Measurements from ENCODE around the gene CDH2. TPM values are rescaled to one million over a fixed set of nuclear protein-coding genes. Genes with fewer than 3 reads are reported as not detected.

CDH2 gene
- total RNA-seq, 1 experiment from 2014 or later = not detected

DNA sequence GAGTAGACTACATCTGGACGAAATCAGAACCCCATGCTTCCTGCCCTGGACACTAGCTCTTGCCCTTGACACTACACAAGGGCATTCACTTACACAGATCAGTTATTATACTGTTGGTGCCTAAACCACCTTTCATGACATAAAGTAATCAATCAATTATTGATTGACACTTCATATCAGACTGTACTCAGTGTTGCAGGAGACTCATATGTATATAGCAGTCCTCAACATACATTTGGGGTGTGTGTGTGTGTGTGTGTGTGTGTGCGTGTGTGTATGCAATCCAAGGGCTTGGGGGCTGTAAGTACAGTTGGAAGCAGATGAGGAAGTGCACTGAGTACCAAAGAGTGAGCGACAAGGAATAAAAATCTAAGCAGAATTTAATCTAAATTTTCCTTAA lies 5.1 kb downstream of the CDH2 start:
- no peak for DNase-seq (ENCODE audit: low spot score)

DNA sequence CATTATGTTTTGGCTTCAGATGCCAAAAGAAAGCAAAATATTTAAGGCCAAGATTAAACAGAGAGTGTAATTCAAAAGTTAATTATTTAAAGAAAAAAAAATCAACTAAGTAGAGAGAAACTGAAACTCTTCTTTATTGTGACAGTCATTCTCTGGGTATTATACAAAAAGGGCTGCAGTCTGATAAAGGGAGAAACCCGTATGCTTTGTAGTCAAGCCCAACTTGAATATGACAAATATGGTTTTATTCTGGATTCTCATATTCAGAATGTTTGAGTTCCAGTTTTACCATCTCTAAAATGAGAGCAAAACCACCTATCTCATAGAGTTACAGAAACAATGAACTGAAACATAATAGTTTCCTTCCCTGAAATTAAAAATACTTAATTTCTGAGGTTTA lies 8.2 kb downstream of the CDH2 start:
- DNase-seq (ENCODE audit: low spot score) = no peak

DNA sequence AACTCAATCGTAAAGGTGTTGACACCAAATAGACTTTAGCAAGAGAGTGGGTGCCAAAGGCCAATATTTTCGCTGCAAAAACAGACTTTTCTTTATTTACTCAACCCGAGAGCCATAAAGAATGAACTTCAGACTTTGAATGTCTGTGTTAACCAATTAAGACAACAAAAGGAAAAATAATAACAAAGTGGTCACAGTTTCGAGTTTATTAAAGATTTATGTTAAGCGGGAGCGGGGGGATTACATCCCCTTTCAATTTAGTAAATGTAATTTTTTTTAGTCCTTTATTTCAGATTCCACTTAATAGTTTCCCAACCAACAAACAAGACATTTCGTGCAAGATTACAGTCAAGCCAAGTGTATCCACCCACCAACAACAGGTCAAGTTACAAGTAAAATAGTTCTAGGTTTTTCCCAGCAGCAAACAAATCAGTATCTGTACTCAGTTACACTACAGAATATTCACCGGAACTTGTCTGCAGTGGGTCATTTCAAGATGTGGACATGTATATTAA lies 9.0 kb downstream of the CDH2 start:
- no peak for DNase-seq (ENCODE audit: low spot score)

DNA sequence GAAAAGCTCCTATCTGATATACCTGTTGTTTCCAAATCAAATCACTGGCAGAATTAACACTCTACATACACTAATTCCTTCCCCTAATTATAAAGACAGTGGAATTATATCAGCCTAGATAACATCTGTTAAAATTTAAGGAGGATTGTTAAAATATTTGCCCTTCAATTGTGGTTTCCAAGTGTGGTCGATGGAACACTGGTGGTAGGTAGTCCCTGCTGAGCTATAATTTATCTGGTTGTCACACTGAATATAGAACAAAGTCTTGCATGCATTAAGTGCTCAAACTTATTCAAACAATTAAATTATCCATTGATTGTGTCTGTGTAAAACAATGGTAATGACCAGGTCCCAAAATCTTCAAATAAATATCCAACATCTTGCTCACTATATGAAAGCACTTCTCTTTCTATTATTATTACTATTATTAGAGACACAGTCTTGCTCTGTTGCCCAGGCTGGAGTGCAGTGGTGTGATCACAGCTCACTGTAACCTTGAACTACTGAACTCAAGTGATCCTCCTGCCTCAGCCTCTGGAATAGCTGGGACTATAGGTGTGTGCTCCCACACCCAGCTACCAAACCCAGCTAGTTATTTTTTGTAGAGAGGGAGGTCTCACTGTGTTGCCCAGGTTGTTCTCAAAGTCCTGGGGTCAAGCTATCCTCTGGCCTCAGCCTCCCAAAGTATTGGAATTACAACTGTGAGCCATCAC lies 12.0 kb downstream of the CDH2 start:
- DNase-seq (ENCODE audit: low spot score) = no peak

DNA sequence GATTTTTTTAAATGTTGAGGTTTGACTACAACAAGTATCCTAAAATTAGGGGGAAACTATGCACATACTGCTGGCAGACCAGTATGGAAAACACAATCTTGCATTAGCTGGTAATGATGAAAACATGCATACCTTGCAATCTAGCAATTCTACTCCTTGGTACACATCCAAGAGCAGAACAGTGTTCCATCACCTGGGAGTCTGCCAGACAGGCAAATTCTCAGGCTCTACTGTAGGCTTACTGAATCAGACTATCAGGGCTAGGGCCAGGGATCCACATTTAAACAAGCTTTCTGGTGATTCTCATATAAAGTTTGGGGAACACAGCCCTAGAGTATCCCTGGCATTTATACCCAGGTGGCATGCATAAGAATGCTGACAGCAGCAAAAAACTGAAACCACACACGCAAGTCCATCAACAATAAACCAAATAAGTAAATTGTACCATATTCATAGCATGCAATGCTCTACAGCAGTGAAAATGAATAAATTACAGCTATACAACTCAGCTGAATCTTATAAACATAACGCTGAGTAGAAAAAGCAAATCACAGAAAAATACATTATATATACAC lies 13.6 kb downstream of the CDH2 start:
- no peak for DNase-seq (ENCODE audit: low spot score)

DNA sequence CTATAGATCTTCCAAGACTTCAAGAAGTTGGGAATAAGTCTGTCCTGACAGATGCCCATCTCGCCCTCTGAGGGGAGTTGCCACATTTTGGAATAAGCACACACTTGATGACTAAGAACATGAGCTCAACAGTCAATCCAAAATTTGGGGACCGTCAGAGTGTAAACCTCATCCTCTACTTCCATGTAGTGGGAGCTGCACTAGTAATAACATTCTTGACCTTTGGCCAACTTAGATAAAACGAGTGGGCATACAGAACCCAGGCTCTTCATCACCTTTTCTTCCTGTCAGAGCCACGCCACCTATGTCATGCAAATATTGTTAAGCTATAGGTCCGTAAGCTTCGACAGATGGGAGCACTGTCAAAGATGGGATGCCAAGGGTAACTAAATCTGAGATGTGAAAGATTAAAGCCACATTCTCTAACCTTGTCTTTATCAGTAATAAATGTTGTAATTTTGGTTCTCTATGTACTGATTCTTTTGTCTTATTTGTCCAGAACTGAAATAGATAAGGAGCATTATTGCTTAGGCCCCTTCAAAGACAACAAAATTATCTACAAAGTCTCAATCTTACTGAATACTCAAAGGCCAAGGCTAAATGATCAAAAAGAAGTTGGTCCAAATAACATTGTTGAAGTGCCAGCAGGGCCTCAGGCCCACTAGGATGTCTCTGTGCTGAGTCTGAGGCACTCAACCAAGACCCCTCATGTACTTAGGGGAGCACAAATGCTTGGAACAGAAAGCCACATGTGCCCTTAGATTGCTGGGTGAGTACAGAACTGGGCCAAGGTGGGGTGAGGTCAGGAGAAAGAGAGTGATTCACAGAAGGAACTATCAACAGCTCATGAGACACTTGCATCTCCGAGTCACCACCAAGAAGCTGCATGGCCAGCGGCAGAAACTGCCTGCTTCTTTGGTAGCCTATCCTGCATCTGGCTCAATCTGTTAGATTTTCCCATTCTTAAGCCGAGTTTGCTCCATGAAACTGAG lies 15.0 kb downstream of the CDH2 start:
- no peak for DNase-seq (ENCODE audit: low spot score)

DNA sequence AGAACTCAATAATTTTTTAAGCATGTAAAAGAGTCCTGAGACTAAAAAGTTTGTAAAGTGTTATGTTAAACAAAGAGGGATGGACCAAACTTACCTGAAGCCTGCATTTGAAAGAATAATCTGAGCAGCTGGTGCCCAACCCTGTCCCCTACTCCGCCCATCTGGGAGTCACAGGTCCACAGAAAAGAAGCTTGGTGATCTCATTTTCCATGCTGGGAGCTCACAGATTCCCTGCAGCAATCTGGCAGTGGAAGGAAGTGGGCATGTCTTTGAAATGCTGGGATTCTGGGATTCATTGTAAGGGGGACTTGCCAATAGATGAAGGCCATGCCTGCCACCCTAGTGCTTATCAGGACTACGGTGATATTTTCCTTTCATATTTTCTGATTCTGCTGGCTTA lies 17.9 kb downstream of the CDH2 start:
- DNase-seq (ENCODE audit: low spot score) = no peak

DNA sequence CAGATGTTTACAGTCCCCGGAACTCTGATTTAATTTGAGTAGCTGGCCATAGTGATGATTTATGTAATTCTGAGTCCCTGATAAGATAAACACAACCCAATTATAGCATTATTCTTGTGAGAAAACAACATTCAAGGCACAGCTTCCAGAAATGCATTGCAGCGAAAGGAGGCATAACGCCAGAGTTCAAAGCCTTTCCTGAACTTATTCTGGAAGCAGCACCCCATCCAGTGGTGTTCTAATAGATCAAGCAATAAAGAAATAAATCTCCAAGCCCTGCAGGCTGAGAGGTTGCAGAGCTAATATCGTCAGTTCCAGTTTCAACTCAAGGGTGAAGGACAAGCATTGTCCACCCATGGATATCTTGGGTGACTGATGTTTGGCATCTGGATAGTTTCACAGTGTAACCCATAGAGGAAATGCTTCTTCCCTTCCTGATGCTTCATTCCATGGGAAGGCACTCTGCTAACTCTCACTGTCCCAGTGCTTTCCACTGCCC lies 18.8 kb downstream of the CDH2 start:
- no peak for DNase-seq (ENCODE audit: low spot score)

DNA sequence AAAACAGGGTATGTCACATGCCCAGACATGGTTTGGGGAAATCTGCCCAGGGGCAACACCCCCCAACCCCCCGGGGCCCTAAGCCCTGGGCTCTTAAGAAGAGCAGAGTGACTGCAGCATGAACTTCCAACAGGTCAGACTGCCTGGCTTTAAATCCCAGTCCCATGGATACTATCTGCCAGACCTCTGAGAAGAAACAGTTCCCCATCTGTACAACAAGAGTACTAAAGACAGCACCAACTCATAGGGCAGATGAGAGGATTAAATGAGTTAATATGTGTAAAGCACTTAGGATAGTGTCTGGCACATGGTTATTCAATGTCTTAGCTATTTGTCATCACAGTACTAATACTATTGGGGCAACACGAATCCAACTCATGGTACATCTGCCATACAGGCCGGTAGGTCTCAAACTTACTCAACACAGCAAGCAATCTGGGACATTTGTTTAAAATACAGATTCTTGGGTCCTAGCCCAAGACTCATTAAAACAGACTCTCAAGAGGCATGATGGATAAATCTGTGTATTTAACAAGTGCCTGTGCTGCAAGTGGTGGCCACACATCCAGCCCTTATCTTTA lies 23.4 kb downstream of the CDH2 start:
- DNase-seq (ENCODE audit: low spot score) = no peak

DNA sequence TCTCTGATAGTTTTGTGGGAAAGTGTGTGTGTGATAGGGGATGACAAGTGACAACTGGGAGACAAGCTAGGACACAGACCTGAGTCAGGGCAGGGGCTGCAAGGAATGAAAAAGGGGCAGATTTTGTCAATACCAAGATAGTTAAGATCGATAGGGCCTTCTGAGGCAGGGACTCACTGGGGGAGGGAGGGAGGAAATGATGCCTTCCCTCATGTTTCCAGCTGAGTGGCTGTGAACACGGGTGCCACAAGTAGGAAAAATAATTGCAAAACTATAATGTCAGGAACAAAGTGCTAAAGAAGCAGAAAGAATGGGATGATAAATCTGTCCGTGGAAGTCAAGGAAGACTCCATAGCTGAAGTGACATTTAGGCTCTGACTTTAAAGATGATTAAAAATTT lies 24.2 kb downstream of the CDH2 start:
- no peak for DNase-seq (ENCODE audit: low spot score)

DNA sequence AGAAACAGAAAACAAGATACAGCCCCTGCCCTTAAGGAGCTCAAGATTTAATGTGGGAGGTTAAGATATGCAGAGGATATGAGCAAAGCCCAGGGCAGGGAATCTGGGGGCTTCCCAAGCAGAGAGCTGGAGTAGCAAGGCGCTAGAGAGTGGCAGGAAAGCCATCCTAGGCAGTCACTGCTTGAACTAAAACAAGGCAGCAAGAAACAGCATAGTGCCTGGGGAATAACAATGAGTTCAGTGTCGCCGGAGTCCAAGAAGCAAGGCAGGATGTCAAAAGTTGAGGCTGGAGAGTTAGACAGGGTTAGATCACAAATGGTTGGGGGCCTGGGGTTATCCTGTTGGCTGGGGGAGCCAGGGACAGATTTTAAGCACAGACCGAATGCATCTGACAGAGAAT lies 24.6 kb downstream of the CDH2 start:
- no peak for DNase-seq (ENCODE audit: low spot score)

DNA sequence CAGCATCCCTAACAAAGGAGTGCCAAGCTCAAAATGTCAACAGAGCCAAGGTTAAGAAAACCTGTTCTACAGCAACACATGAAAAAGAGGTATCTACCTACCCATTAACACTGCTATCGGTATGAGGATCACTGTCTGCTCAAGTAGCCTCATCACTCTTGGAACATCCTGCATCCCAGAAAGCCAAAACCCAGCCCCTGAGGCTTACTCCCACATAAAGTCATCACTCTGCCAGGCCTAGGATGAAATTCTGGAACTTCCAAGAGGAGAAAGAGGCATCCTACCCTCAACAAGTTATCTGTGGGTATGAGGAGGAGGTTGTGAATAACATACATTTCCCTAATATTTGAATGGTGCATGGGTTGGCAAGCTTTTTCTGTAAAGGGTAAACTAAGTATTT lies 25.5 kb downstream of the CDH2 start:
- no peak for DNase-seq (ENCODE audit: low spot score)

DNA sequence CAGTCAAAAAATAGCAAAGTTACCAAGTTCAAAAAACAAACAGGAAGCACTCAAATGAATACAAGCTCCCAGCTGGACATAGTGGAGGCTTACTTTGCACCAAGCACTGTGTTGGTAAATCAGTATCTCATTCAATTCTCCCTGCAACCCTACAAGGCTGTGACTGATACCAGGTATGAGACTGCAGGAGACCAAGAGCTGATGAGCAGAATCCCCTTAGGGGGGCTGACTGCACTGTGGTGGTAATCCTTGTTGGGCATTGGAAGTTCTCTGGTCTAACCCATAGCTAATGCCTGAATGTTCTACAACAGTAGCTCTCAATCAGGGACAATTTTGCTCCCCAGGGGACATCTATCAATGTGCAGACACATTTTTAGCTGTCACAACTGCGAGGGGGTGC lies 26.0 kb downstream of the CDH2 start:
- DNase-seq (ENCODE audit: low spot score) = no peak

DNA sequence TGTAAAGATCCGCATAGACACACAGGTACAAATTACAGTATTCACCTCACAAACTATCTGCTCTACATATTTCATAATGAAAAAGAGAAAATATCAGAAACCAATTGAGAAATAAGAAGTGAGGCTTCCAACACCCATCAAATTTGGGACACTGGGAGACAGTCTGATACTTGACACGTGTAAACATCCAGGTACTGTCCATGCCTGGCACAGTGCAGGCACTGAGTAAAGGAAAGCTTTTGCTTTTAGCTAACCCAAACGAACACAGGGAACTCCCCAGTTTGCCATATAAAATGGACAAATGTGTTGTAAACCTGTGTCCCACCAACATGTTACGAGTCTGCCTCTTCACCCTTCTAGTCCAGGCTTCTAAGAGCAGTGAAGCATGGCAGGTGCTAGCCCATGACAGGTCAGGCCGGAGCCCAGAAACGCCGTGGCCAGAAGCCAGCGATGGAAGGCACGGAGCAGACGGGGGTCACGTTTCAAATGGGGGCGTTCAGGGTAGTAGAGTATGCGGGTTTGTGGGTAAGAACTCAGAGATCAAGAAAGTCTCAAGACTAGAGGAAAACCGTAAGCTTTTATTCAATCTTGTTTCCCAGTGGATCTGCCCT lies 27.0 kb downstream of the CDH2 start:
- DNase-seq (ENCODE audit: low spot score) = no peak

DNA sequence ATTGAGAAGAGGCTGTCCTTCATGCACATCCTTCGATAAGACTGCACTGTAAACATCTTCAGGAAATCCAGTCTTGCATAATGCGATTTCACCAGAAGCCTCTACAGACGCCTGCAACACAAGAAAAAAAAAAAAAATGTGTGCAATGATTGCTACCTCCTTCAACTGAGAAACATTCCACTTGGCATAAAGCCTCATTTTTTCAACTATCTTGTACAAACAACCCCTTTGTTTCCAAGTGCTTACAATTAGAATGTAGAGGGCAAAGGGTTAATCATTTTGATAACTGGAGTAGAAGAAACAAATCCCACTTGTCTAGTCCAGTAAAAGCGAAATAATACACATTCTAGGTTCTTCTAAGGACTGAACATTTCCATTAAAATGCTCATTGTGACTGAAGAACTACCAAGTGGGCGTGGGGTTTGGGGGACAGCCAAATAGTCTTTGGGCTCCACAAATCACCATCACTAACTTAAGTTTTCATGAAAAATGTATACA lies 29.2 kb downstream of the CDH2 start:
- DNase-seq (ENCODE audit: low spot score) = no peak

DNA sequence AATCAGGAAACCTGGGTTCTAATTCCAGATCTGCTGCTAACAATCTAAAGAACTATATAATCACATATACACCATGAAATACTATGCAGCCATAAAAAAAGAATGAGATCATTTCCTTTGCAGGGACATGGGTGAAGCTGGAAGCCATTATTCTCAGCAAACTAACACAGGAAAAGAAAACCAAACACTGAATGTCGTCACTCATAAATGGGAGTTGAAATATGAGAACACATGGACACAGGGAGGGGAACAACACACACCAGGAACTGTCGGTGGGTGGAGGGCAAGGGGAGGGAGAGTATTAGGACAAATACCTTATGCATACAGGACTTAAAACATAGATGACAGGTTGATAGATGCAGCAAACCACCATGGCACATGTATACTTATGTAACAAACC lies 33.2 kb downstream of the CDH2 start:
- DNase-seq (ENCODE audit: low spot score) = no peak

DNA sequence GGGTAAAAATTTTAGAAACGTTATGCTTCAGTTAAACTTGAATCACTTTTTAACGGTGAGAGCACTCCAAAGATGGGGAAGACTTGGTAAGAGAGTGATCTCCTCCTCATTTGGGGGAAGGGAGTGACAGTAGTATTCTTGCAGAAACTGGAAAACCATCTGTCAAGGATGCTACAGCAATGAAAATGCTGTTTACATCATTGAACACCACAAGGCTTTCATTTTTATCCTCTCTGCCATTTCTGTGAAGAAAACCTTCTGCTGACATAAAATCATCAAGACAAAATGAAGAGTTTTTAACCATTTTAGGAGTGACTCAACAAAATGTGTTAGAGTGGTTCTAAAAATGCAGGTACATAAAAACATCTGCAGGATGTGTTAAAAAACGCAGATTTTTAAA lies 38.1 kb downstream of the CDH2 start:
- DNase-seq (ENCODE audit: low spot score) = no peak

DNA sequence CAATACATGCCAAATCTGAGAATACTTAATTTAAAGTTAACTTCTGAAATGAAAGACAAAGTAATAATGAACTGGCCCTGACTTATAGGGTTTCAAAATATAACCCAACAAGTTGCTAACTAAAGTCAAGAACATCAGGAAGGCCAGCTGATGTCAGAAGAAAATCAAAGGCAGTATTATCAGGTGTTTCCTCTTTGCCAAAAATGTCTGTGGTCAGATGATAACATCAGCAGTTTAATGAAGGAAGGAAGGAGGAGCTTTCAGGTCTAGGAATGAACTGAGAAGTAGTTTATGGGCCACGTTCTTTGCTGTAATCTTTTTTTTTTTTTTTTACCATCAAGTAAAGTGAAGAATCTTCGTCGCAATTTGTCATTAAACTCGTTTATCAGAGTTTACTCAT lies 40.9 kb downstream of the CDH2 start:
- DNase-seq (ENCODE audit: low spot score) = no peak

DNA sequence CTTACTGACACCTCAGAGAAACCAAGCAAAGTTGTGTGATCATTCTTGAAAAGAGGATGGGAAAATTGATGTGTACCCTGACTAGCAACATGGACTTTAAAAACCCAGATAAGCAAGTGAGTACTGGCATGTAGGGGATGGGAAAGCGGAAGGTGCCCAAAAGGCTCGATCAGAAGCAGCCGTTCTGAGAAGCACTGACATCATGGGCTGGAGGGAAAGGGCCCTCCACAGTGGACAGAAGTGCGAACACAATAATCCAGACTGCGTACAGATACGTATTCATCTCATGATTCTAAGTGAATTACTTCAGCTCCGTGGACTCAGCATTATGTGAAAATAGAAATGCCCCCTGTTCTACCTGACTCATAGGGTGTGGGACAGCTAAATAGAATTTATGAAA lies 42.2 kb downstream of the CDH2 start:
- DNase-seq (ENCODE audit: low spot score) = no peak

DNA sequence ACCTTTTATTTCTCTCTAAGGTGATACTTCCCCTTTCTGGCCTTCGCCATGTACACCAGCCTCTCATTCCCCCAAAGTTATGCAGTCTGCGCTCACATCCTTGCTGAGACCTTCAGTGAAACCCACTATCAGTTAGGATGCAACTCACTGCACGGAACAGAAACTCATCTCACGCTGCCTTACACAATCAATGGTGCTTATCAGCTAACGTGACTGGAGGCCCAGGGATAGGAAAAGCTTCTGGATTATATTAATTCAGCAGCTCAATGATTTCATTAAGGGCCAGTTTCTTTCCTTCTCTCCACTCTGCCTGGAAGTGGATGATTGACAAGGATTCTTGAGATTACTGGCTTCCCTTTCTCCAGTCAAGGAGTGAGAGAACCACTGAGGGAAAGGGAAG lies 44.8 kb downstream of the CDH2 start:
- no peak for DNase-seq (ENCODE audit: low spot score)

DNA sequence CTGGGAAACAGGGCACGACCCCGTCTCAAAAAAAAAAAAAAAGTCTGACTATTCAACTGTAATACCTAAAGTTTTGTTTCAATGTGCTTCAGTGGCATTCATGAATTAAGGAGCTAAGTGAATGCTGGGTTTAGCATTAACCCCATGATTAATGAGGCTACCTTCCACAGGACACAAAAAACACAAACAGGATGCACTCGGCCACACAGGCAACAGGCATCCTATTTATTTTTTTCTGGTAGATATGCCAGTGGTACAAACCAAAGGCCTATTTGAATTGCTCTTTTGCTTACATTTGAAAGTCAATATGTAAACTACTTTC lies 48.3 kb downstream of the CDH2 start:
- no peak for DNase-seq (ENCODE audit: low spot score)

All from HT-29 (cell line).